Activated CD4-positive, alpha-beta T cell treated with anti-CD3 and anti-CD28 coated beads for 24 hours (primary cell): Measurements from ENCODE around the gene DNAH9.

ENCODE experiments used
- DNase-seq, 2 donors: peaks; one replicate each; pipeline ENCODE4 v3.0.0-alpha.2; 2020; ENCODE audit warnings: low read depth in 2 of 2

Gene DNAH9

GRCh38 chr17:11852231-11852630 lies 254.0 kb downstream of the DNAH9 start:
- no peak for DNase-seq

DNA sequence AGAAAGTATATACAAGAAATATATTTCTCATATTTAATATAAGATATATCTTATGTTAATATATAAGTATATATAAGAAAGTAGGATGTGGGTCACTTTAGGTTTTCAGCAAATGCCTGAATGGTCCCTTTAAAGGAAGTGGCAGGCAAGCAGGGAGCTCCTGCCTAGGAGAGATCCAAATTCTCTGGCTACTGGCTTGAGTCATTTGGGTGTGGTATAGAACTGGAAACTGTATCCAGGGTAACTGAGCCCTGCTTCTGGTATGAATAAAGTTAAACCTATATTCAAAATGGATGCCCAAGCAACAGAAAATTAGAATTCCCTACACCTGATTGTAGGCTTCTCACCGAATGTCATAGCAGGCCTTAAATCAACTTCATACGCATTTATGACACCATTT lies 254.6 kb downstream of the DNAH9 start:
- no peak for DNase-seq

- no peak for DNase-seq
These were observed 255.3 kb downstream of the DNAH9 start for GRCh38 chr17:11853321-11854151.

GRCh38 chr17:11855306-11855705 lies 257.0 kb downstream of the DNAH9 start:
- DNase-seq: no peak

DNA sequence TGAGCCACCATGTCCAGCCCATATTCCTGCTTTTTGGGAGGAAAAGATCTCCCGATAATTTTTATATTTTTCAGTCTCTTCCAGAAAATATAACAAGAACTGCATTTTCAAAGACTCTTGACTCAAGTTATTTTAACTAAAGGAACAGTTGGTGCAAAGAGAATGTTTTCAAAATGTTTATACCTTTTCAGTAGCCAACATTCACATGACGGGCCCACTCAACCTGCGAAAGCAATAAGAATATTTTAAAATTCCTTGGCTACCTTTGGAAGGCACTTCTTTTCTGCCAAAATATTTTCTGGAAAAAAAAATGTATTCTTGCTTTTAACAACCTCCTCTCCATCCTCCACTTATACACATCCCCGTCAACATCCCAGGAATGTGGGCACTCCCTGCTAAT lies 258.7 kb downstream of the DNAH9 start:
- no peak for DNase-seq

DNA sequence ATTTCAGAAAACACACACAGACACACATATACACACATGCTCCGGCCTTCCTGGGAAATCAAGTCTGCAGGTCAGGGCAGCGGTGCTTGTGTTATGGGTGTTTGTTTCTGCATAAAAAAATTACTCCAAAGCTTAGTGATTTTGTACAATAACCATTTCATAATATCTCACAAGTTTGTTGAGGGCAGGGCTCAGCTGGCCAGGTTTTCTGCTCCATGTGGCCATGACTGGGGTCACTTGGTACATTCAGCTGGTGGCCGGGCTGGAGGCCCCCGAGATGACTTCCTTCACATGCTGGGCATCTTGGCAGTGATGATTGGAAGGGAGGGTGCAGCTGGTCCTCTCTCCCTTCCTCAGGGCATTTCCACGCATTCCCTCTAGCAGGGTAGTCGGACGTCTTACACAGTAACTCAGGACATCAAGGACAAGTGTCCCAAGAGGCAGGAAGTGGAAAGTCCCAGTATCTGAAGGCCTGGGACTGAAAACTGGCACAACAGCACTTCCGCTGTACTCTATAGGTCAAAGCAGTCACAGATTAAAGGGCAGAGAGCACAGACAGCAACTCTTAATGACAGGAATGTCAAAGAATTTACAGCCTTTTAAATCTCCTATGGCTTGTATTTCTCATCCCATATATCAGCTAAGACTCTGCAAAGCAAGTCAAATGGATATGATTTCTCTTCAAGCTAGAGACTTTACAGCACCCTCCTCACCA lies 271.6 kb downstream of the DNAH9 start:
- no peak for DNase-seq

GRCh38 chr17:11871773-11872172 lies 273.5 kb downstream of the DNAH9 start:
- no peak for DNase-seq

DNA sequence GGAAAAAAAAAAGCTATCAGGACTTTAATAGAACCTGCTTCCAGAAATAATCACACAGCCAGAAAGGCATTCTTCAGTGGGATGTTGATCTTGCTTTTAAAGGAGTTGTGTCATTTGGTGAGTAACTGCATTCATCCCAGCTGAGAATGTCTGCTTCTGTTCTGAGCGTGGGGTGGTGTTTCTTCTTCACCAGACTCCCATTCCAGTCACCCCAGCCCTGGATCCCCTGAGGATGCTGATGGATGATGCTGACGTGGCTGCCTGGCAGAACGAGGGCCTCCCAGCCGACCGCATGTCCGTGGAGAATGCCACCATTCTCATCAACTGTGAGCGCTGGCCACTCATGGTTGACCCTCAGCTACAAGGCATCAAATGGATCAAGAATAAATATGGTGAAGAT lies 276.5 kb downstream of the DNAH9 start:
- DNase-seq: no peak

DNA sequence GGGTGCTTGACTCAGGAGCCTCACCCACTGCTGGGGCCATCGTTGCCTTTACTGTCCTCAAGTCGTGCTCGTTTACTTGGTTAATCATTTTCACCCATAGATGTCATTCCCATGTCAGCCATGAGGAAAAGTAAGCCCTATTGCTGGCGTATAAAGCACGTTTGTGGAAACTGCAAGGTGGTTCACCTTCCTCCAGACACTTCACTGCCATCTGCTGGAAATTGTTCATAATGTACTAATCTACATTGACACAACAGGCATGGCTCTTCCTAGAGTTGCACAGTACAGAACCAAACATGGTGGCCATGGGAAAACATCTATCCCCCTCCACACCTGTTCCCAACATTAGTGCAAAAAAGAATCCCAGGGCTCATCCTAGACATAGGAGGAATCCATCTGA lies 282.4 kb downstream of the DNAH9 start:
- no peak for DNase-seq

- DNase-seq: no peak
These were observed 284.4 kb downstream of the DNAH9 start for GRCh38 chr17:11882716-11883115.

DNA sequence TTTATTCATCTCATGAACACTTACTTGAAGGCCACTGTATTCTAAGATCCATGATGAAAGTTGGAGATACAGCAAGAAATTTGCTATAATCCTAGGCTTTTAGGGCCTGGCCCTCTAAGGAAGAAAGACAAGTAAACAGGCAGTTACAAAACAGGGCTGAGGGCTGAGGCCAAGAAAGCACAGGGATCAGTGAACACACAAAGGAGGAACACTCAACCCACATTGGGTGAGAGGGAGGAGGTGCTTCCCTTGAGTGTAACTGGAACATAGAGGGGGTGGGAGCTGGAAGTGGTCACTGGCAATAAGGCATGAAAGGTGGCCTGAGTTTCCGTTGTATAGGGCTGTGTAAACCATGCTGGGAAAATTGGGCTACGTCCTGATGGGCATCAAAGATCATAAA lies 286.8 kb downstream of the DNAH9 start:
- no peak for DNase-seq

- DNase-seq: no peak
These were observed 291.0 kb downstream of the DNAH9 start for GRCh38 chr17:11889266-11889665.

GRCh38 chr17:11893862-11894261 lies 295.6 kb downstream of the DNAH9 start:
- DNase-seq: no peak

GRCh38 chr17:11896199-11896598 lies 297.9 kb downstream of the DNAH9 start:
- no peak for DNase-seq

- no peak for DNase-seq
These were observed 300.4 kb downstream of the DNAH9 start for GRCh38 chr17:11898526-11899235.

DNA sequence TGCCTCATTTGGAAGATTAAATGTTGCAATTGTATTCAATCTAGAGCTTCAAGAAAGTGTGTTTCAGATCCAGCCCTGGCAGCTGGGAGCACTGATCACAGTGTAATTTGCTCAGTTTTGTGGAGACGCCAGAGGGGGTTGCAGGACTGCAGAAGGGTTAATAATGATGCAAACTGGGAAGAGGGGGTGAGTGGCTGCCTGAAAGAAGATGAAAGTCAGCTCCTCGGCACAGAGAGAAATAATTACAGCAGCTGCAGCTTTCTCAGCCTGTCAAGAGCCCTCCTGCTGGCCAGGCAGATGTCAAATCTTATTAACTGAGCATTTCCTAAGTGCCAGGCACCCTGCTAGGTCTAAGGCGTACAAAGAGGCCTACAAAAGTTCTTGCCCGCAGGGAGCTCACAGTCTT lies 301.3 kb downstream of the DNAH9 start:
- DNase-seq: no peak

GRCh38 chr17:11900041-11900476 lies 301.8 kb downstream of the DNAH9 start:
- DNase-seq: no peak

DNA sequence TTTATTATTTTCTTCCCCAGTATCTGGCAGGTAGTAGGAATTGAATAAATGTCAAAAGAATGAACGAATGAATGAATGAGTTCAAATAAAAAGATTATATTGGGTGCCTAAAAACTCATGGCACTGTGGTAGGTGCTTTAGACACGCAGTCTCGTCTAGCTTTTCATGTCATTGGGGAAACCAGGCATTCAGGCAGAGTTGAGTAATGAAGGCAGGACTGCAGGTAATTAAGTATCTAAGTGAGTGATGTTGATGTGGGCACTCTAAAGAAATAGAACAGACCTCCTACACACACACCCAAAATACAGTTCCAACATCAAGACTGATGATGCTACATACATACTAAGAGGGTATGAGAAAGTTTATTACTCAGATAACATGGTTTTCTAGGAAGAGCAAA lies 302.4 kb downstream of the DNAH9 start:
- no peak for DNase-seq

- no peak for DNase-seq
These were observed 303.7 kb downstream of the DNAH9 start for GRCh38 chr17:11901931-11902330.

DNA sequence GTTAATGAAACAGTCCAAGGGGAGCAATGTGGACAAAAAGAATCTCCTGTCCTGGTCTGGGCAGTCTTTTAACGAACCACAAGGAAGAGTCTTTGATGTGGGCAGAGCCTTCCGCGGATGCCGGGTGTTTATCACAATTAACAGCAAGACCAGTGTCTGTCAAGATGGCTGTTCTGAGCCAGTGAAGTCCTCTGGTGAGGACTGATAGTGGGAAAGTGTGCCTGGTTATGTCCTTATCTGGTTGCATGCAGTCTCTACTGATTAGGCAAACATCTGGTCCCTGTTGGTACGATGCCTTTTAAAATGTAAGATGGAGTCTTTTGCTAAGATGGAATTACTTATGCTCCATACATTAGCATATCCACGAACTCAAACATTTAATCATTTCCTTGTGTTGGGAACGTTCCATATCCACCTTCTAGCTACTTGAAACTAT lies 310.5 kb downstream of the DNAH9 start:
- DNase-seq: no peak

- no peak for DNase-seq
These were observed 311.1 kb downstream of the DNAH9 start for GRCh38 chr17:11909348-11909747.

DNA sequence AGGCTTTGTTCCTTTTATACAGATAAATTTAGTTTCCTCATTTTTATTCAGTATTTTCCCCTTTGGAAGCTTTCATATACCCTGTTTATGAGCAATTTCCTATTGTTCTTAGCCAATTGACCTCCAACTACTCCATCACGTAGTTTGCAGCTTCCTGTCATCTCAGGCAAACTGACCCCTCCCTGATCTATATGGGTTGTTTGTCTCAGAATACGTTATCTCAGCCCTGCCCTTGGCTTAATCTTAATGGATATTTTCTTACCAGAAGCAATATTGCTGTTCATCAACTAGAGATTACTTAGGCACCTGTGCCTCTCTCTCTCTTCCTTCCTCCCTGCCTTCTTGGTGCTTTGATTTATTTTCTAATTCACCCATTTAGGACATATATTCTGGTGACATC lies 317.8 kb downstream of the DNAH9 start:
- DNase-seq: no peak

GRCh38 chr17:11917415-11917814 lies 319.1 kb downstream of the DNAH9 start:
- DNase-seq: no peak
